Measurements from ENCODE around the gene SERPINI2. TPM values are rescaled to one million over a fixed set of nuclear protein-coding genes. Genes with fewer than 3 reads are reported as not detected.

SERPINI2 gene
- total and polyA plus RNA-seq, 2 experiments from 2014 or later, result 0.57 TPM; not detected in 1

DNA sequence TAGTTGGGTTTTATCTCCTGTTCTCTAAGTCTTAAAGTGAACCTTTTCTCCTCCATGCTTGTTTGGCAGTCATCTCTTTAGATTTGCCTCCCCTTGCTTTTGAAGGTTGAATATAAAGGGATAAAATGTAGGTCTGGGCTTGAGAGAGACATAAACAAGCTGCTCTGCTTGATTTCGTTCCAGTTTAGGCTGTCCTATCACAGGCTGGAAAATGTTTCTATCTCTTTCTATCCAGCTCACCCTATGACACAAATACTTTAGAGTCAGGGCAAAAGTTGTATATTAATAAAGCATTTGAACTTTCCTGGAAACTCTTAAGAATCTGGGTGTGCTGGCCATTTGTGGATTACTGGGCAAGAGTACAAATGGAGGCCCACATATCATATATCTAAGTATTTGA, 64.2 kb downstream of the SERPINI2 start:
- H3K4me1 ChIP-seq (ENCODE audit: low read depth), result no peaks in the 10 kb centered on the region
- H3K27ac ChIP-seq, result no peak overlapping the region
- H3K4me3 ChIP-seq, result no peak overlapping the region
- TF ChIP-seq, protein P1, sequence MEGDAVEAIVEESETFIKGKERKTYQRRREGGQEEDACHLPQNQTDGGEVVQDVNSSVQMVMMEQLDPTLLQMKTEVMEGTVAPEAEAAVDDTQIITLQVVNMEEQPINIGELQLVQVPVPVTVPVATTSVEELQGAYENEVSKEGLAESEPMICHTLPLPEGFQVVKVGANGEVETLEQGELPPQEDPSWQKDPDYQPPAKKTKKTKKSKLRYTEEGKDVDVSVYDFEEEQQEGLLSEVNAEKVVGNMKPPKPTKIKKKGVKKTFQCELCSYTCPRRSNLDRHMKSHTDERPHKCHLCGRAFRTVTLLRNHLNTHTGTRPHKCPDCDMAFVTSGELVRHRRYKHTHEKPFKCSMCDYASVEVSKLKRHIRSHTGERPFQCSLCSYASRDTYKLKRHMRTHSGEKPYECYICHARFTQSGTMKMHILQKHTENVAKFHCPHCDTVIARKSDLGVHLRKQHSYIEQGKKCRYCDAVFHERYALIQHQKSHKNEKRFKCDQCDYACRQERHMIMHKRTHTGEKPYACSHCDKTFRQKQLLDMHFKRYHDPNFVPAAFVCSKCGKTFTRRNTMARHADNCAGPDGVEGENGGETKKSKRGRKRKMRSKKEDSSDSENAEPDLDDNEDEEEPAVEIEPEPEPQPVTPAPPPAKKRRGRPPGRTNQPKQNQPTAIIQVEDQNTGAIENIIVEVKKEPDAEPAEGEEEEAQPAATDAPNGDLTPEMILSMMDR (IDR thresholded peaks at IDR 0.05; ENCODE audit: low read depth, low read length), result no peak
- DNase-seq (ENCODE audit: low read depth in 1 of 2, low spot score in 1 of 2), result no peak
- H3K27me3 ChIP-seq, result no peaks in the 10 kb centered on the region
- H3K9me3 ChIP-seq (ENCODE audit: low read depth), result no peaks in the 10 kb centered on the region
- H3K36me3 ChIP-seq, result no peaks in the 10 kb centered on the region

- no peaks in the 10 kb centered on the region for H3K27me3 ChIP-seq
These were observed 66.9 kb downstream of the SERPINI2 start for GRCh38 chr3:167406876-167407492.

GRCh38 chr3:167397826-167398225, 76.0 kb downstream of the SERPINI2 start:
- H3K4me1 ChIP-seq (ENCODE audit: low read depth), result no peaks in the 10 kb centered on the region
- H3K4me3 ChIP-seq, result no peak overlapping the region
- H3K36me3 ChIP-seq, result no peaks in the 10 kb centered on the region
- no peak overlapping the region for H3K27ac ChIP-seq
- H3K9me3 ChIP-seq (ENCODE audit: low read depth), result no peaks in the 10 kb centered on the region
- H3K27me3 ChIP-seq, result no peaks in the 10 kb centered on the region
- DNase-seq (ENCODE audit: low read depth in 1 of 2, low spot score in 1 of 2), result no peak
- TF ChIP-seq, protein P1 (IDR thresholded peaks at IDR 0.05; ENCODE audit: low read depth, low read length), result no peak

More at GRCh38 chr3:167406876-167407492, 66.9 kb downstream of the SERPINI2 start:
- H3K4me1 ChIP-seq (ENCODE audit: low read depth), result no peaks in the 10 kb centered on the region
- peak; percentile 64 to 82 for DNase-seq (ENCODE audit: low read depth in 1 of 2, low spot score in 1 of 2)
- H3K9me3 ChIP-seq (ENCODE audit: low read depth), result no peaks in the 10 kb centered on the region
- H3K27ac ChIP-seq, result no peak overlapping the region
- TF ChIP-seq, protein P1 (IDR thresholded peaks at IDR 0.05; ENCODE audit: low read depth, low read length), result peak; percentile 42
- no peaks in the 10 kb centered on the region for H3K36me3 ChIP-seq
- no peak overlapping the region for H3K4me3 ChIP-seq

DNA sequence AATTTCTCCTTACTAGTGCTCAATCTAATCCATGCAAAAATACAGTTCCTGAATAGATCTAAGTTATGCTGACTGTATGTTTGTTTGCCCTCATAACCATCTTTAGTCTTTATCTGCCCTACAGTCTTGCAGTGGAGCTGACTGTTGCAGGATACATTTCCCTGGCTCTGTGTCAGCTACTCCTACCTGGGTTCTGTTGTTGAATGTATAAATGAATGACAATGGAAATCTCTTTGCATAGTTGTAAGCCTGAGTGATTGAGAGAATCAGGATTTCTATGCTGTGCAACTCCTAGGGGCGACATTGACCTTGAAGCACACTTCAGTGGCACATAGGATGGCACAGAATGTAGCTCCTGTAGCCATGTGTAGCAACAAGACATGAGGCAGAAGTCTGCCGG, 77.8 kb downstream of the SERPINI2 start:
- H3K4me1 ChIP-seq (ENCODE audit: low read depth), result no peaks in the 10 kb centered on the region
- no peak for DNase-seq (ENCODE audit: low read depth in 1 of 2, low spot score in 1 of 2)
- H3K27me3 ChIP-seq, result no peaks in the 10 kb centered on the region
- H3K9me3 ChIP-seq (ENCODE audit: low read depth), result no peaks in the 10 kb centered on the region
- TF ChIP-seq, protein P1 (IDR thresholded peaks at IDR 0.05; ENCODE audit: low read depth, low read length), result no peak
- H3K27ac ChIP-seq, result no peak overlapping the region
- no peak overlapping the region for H3K4me3 ChIP-seq
- no peaks in the 10 kb centered on the region for H3K36me3 ChIP-seq

- no peaks in the 10 kb centered on the region for H3K27me3 ChIP-seq
- TF ChIP-seq, protein P1 (IDR thresholded peaks at IDR 0.05; ENCODE audit: low read depth, low read length), result no peak
- no peak overlapping the region for H3K27ac ChIP-seq
- no peaks in the 10 kb centered on the region for H3K9me3 ChIP-seq (ENCODE audit: low read depth)
- no peaks in the 10 kb centered on the region for H3K36me3 ChIP-seq
- no peak overlapping the region for H3K4me3 ChIP-seq
- H3K4me1 ChIP-seq (ENCODE audit: low read depth), result no peaks in the 10 kb centered on the region
- DNase-seq (ENCODE audit: low read depth in 1 of 2, low spot score in 1 of 2), result no peak
These were observed 79.8 kb downstream of the SERPINI2 start for GRCh38 chr3:167394003-167394402.

Other genes with a start within 250 kb of the SERPINI2 start
- gene ZBBX, start 93.7 kb downstream of the SERPINI2 start, total RNA-seq, result 2.3 and 2.9 TPM in 2 replicates
- 2.5 and 2.9 TPM in 2 replicates for gene ZBBX, start 93.7 kb downstream of the SERPINI2 start, polyA plus RNA-seq
- 0.56 and 0.95 TPM in 2 replicates for gene WDR49, start 179.9 kb upstream of the SERPINI2 start, total RNA-seq
- gene WDR49, start 179.9 kb upstream of the SERPINI2 start, polyA plus RNA-seq, result not detected in 2 replicates

Data from cardiac muscle cell (in vitro differentiated cells and primary cell).